A375 (cell line): ENCODE data around the gene HSPA1L. TPM values are rescaled to one million over a fixed set of nuclear protein-coding genes. Genes with fewer than 3 reads are reported as not detected.

Experiments
- small RNA-seq: library from RNA; depleted of rRNA; stranded (forward); fragments of <200 nt; gene quantifications from one replicate; pipeline ENCODE3, GENCODE V24; 2014
- total RNA-seq: library from RNA; depleted of rRNA; stranded (reverse); fragments of >200 nt; shearing (Covaris generic); gene quantifications from 2 replicates; pipeline ENCODE4 v1.2.3, GENCODE V29; 2014; rRNA removed

The HSPA1L gene
- total RNA-seq = 0.11 and 0.50 TPM in 2 replicates

GRCh38 chr6:31815025-31815838 lies at the start of gene HSPA1L, which contains the start of gene HSPA1A:
TSS of gene HSPA1L (minus strand) at chr6:31815283. CDS start at chr6:31811972, 3,311 bp downstream.
TSS of gene HSPA1A (plus strand) at chr6:31815543. CDS start at chr6:31815757, 214 bp downstream.

GRCh38 chr6:31862344-31863235 lies 47.5 kb upstream of the HSPA1L start, which contains the start of gene NEU1:
TSS of gene NEU1 (minus strand) at chr6:31862821. CDS start at chr6:31862776, 45 bp downstream.

GRCh38 chr6:31827286-31828079 lies 12.4 kb upstream of the HSPA1L start, which contains the start of gene HSPA1B:
TSS of gene HSPA1B (plus strand) at chr6:31827738. CDS start at chr6:31827951, 213 bp downstream.

GRCh38 chr6:31806470-31807272 lies 8.4 kb downstream of the HSPA1L start, which contains the start of gene LSM2:
TSS of gene LSM2 (minus strand) at chr6:31806966. CDS start at chr6:31806757, 209 bp downstream.

GRCh38 chr6:31795616-31796298 lies 19.3 kb downstream of the HSPA1L start, which contains the start of gene VARS1:
TSS of gene VARS1 (minus strand) at chr6:31795752. CDS start at chr6:31795217, 535 bp downstream.

GRCh38 chr6:31776989-31777666 lies 38.0 kb downstream of the HSPA1L start, which contains the start of gene VWA7:
TSS of gene VWA7 (minus strand) at chr6:31777328. CDS start at chr6:31776779, 549 bp downstream.

GRCh38 chr6:31762356-31762755 lies 52.7 kb downstream of the HSPA1L start, which contains the start of gene SAPCD1:
TSS of gene SAPCD1 (plus strand) at chr6:31762656. CDS start at chr6:31763055, 399 bp downstream.

Small RNAs within 50 kb of the gene (small RNA-seq; reads per million reads assigned to genes)
- gene MSH5-SAPCD1 = not detected
- not detected for gene RF00019
- gene SAPCD1 = not detected
- gene SNORD48 = 41.5 reads per million, percentile 94 among the genes with 10 or more reads in this experiment
- gene SNORD52 = not detected

Other genes starting within 250 kb of the HSPA1L start
- not detected in 2 replicates for gene LTA, start 243.0 kb downstream of the HSPA1L start, total RNA-seq
- 0.19 TPM in 1 of 2 replicates, not detected in the other for gene TNF, start 239.7 kb downstream of the HSPA1L start, total RNA-seq
- not detected in 2 replicates for gene LTB, start 232.9 kb downstream of the HSPA1L start, total RNA-seq
- not detected in 2 replicates for gene LST1, start 229.0 kb downstream of the HSPA1L start, total RNA-seq
- not detected in 2 replicates for gene NCR3, start 222.3 kb downstream of the HSPA1L start, total RNA-seq
- not detected in 2 replicates for gene AIF1, start 200.0 kb downstream of the HSPA1L start, total RNA-seq
- 90.3 and 94.7 TPM in 2 replicates for gene PRRC2A, start 194.6 kb downstream of the HSPA1L start, total RNA-seq
- gene BAG6, start 162.6 kb downstream of the HSPA1L start, total RNA-seq = 209 and 229 TPM in 2 replicates
- gene APOM, start 159.4 kb downstream of the HSPA1L start, total RNA-seq = 0.19 and 2.5 TPM in 2 replicates
- 17.9 and 18.9 TPM in 2 replicates for gene C6orf47, start 154.5 kb downstream of the HSPA1L start, total RNA-seq
- 31.7 and 40.6 TPM in 2 replicates for gene GPANK1, start 150.3 kb downstream of the HSPA1L start, total RNA-seq
- gene CSNK2B, start 149.2 kb downstream of the HSPA1L start, total RNA-seq = 129 and 169 TPM in 2 replicates
- gene LY6G5B, start 145.3 kb downstream of the HSPA1L start, total RNA-seq = 1.7 and 3.4 TPM in 2 replicates
- 0.94 TPM in 1 of 2 replicates, not detected in the other for gene LY6G5C, start 134.2 kb downstream of the HSPA1L start, total RNA-seq
- gene ABHD16A, start 112.0 kb downstream of the HSPA1L start, total RNA-seq = 25.7 and 26.1 TPM in 2 replicates
- not detected in 2 replicates for gene LY6G6F, start 108.4 kb downstream of the HSPA1L start, total RNA-seq
- gene LY6G6D, start 99.9 kb downstream of the HSPA1L start, total RNA-seq = not detected in 2 replicates
- gene LY6G6C, start 93.5 kb downstream of the HSPA1L start, total RNA-seq = not detected in 2 replicates
- not detected in 2 replicates for gene MPIG6B, start 91.9 kb downstream of the HSPA1L start, total RNA-seq
- 25.3 and 28.6 TPM in 2 replicates for gene DDAH2, start 86.0 kb downstream of the HSPA1L start, total RNA-seq
- gene CLIC1, start 78.8 kb downstream of the HSPA1L start, total RNA-seq = 484 and 511 TPM in 2 replicates
- 14.9 and 36.7 TPM in 2 replicates for gene MSH5, start 75.3 kb downstream of the HSPA1L start, total RNA-seq
- gene SAPCD1, start 52.6 kb downstream of the HSPA1L start, total RNA-seq = 13.0 and 13.2 TPM in 2 replicates
- 0.34 TPM in 2 replicates for gene VWA7, start 38.0 kb downstream of the HSPA1L start, total RNA-seq
- gene VARS1, start 19.5 kb downstream of the HSPA1L start, total RNA-seq = 57.3 and 58.7 TPM in 2 replicates
- 39.2 and 40.2 TPM in 2 replicates for gene LSM2, start 8.3 kb downstream of the HSPA1L start, total RNA-seq
- 37.6 and 43.8 TPM in 2 replicates for gene HSPA1A, start 260 bp upstream of the HSPA1L start, total RNA-seq
- 32.0 and 46.5 TPM in 2 replicates for gene HSPA1B, start 12.5 kb upstream of the HSPA1L start, total RNA-seq
- 15.9 and 16.8 TPM in 2 replicates for gene NEU1, start 47.5 kb upstream of the HSPA1L start, total RNA-seq
- 0.37 TPM in 1 of 2 replicates, not detected in the other for gene SLC44A4, start 63.7 kb upstream of the HSPA1L start, total RNA-seq
- gene EHMT2, start 82.4 kb upstream of the HSPA1L start, total RNA-seq = 29.6 and 34.8 TPM in 2 replicates
- gene ZBTB12, start 86.8 kb upstream of the HSPA1L start, total RNA-seq = 5.6 and 6.4 TPM in 2 replicates
- gene C2, start 112.4 kb upstream of the HSPA1L start, total RNA-seq = 0.15 TPM in 1 of 2 replicates, not detected in the other
- 0.60 and 1.6 TPM in 2 replicates for gene CFB, start 130.8 kb upstream of the HSPA1L start, total RNA-seq
- gene NELFE, start 143.7 kb upstream of the HSPA1L start, total RNA-seq = 134 and 146 TPM in 2 replicates
- 63.1 and 63.8 TPM in 2 replicates for gene SKIC2, start 143.9 kb upstream of the HSPA1L start, total RNA-seq
- 19.4 and 23.9 TPM in 2 replicates for gene DXO, start 156.9 kb upstream of the HSPA1L start, total RNA-seq
- 0.94 and 2.3 TPM in 2 replicates for gene C4A, start 166.8 kb upstream of the HSPA1L start, total RNA-seq
- 1.8 and 2.1 TPM in 2 replicates for gene C4B, start 199.5 kb upstream of the HSPA1L start, total RNA-seq
- gene CYP21A2, start 223.1 kb upstream of the HSPA1L start, total RNA-seq = not detected in 2 replicates